Bone marrow (tissue), 2 donors: ENCODE measurements around the gene FAM149B1.
A peak's percentile ranks its signal among the peaks of the same experiment; 100 is the strongest.
"Not testable (repeated sequence)": the region's sequence is repeated elsewhere in the genome, so short reads cannot be mapped to it uniquely, and the experiment has no call there.

Experiments used
- DNase-seq, 2 donors: peaks; one replicate each; lab custom pipeline; 2025; lab: John Stamatoyannopoulos, UW

Gene FAM149B1

GRCh38 chr10:73233883-73234282, 66.0 kb downstream of the FAM149B1 start:
- DNase-seq: no peak

GRCh38 chr10:73234695-73235094, 66.8 kb downstream of the FAM149B1 start:
- DNase-seq: no peak

GRCh38 chr10:73238990-73239566, 71.2 kb downstream of the FAM149B1 start:
- no peak for DNase-seq

- DNase-seq: no peak
These were observed 72.0 kb downstream of the FAM149B1 start for GRCh38 chr10:73239908-73240307.

DNA sequence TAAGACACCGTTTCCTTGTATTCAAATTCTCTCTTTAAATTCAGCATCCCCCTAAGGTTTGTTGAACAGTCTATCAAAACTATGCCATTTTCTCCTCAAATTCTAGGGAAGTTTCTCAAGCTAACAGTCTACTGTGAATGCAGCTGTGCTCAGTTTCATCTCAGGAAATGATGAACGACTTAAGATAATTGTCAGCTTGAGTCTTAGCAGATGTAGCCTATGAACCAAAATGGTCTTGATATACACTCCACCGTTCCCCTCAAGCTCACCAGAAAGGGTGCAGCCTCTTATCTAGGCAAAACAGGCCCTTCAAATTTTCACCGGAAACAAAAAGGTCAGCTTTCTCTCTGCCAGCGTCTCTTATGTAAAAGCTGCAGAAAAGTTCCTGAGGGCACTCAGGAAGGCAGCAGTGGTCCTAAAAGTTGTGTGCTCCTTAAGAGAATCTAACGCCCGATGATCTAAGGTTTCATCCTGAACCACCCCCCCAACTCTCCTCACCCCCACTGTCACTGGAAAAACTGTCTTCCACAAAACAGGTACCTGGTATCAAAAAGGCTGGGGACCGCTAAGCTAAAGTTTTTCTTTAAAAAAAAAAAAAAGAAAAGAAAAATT, 77.1 kb downstream of the FAM149B1 start:
- peak in 1 of 2 donors; percentile 71 for DNase-seq

DNA sequence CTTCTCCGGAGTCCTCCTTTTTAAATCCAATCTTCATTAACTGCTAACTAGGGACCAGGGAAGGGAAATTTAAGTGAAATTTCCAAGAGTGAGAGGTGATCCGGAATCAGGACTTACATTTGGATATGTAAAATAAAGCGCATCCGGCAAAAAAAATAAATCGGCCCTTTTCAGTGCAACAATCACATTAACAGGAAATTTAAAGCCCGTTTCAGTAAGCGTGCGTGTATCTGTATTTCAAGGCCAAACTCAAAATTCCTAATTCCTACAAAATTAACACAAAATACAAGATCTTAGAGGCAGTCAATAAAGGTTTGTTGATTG, 78.4 kb downstream of the FAM149B1 start:
- DNase-seq: no peak

DNA sequence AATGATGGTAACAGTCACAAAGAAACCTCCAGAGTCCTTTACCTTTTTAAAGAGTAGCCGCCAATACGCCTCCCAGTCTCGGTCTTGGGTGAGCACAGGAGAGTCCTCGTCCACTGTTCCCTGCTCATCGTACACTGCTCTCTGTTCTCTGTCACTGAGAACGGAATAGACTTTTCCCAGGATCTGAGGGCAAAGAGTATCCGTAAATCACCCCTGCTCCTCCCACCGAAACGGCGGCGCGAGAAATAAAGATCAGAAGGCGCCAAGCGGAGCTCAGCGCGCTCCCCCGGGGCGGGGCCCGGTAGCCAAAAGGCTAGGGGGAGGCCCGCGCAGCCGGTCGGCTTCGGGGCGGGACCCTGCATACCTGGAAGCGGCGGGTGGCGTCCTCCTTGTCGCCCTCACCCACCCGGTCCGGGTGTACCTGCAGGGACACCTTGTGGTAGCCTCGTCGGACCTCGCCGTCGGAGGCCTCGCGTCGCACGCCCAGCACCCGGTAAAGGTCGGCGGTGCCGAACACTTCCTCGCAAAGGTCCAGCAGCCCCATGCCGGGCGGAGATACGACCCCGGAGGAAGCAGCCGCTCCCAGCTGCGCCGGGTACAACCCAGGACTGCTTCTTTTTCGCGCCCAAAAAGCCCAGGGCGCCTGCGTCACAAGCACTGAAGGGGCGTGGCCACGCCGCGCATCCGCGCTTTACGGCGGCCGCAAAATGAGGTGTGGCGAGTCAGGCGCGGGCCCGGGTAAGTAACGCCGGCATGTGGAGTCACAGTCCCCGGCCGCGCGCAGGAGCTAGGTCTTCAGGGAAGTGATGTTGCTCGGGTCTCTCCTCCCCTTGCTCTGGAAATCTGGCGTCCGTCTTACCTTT, 79.0 kb downstream of the FAM149B1 start, which contains the start of gene DNAJC9:
TSS of gene DNAJC9 (minus strand) at position 610 of the 863 bp plus-strand sequence. CDS start at position 544, 66 bp downstream.
- peak; percentile 77 to 93 for DNase-seq

- no peak for DNase-seq
These were observed 79.8 kb downstream of the FAM149B1 start for GRCh38 chr10:73247509-73248258.

GRCh38 chr10:73248259-73248724, 80.4 kb downstream of the FAM149B1 start:
- DNase-seq: no peak

DNA sequence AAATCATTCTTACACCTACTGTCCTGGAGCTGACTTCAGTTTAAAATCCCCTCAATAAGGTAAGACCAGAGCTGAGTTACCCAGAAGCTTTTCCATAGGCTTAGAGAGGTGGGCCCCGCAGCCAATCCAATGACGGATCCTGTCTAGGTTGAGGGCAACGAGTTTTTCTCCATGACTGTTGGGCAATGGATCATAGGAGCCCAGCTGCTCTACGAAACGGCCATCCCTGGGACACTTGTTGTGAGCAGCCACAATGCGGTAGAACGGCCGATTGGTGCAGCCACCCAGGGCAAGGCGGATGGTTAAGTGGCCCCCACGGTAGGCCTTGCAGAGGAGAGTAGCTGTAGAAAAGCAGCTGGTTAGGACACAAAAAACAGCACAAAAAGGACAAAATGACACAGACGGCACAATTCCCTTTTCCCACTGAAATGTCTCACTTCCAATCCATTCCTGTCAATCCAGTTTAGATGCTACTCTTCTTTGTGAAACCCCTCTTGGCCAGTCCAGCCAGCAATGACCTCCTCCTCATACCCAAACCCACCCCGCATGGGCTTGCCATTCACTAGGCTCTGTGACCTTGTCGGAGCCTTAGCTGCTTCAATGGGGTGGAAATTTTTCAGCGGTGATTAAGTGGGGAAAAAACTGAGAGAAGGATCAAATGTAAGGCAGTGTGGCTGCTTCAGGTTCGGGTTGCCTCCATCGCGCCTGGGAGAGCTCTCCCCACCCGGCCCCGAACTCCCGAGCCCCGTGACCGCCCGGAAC, 83.9 kb downstream of the FAM149B1 start:
- no peak for DNase-seq

GRCh38 chr10:73252445-73253224, 84.7 kb downstream of the FAM149B1 start, which contains the start of gene MRPS16:
MRPS16 (minus strand) TSS chr10:73252644; CDS start chr10:73252482, 162 bp downstream.
- peak; percentile 76 to 91 for DNase-seq

DNA sequence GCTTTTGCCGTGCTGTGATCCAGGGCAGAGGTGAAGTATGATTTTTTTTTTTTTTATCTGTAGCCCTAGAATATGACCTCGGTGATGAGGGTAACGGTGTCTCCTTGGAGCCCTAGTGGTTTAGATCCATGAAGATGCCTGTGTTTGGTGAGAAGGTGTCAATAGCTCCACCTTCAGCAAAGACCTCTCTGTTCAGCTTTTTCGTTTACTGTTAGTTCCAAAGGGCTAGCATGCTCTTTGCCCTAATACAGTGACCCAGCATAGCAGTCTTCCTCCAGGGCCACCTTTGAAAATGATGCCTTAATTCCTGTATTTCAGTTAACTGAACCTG, 85.3 kb downstream of the FAM149B1 start:
- DNase-seq: no peak

DNA sequence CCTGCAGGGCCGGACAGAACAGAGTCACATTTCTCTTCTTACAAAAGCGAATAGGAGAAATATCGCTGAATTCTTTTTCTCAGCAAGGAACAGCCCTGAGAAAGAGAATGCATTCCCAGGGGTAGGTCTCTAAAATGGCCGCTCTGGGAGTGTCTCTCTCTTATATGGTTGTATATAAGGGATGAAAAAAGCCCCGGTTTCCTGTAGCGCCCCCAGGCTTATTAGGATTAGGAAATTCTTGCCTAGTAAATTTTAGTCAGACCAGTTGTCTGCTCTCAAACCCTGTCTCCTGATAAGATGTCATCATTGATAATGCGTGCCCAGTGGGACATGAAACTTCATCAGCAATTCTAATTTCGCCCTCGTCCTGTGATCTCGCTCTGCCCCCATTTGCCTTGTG, 90.7 kb downstream of the FAM149B1 start:
- DNase-seq: not testable (repeated sequence)

- DNase-seq: no peak
These were observed 93.6 kb downstream of the FAM149B1 start for GRCh38 chr10:73261362-73261995.

DNA sequence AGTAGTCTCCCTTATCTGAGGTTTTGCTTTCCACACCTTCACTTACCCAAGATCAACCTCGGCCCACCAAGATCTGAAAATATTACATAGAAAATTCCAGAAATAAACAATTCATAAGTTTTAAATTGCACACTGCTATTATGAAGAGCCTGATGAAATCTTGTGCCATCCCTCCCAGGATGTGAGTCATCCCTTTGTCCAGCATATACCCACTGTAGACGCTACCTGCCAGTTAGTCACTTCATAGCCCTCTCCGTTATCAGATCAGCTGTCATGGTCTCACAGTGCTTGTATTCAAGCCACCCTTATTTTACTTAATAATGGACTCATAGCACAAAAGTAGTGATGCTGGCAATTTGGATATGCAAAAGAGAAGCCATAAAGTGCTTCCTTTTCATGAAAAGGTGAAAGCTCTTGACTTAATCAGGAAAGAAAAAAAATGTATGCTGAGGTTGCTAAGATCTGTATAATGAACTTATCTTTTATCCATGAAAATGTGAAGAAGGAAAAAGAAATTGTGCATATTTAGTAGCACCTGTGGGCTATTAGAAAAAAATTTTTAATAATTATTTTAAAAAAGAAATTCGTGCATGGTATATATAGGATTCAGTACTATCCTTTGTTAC, 94.3 kb downstream of the FAM149B1 start:
- no peak for DNase-seq

GRCh38 chr10:73262880-73263555, 95.1 kb downstream of the FAM149B1 start:
- DNase-seq: no peak

DNA sequence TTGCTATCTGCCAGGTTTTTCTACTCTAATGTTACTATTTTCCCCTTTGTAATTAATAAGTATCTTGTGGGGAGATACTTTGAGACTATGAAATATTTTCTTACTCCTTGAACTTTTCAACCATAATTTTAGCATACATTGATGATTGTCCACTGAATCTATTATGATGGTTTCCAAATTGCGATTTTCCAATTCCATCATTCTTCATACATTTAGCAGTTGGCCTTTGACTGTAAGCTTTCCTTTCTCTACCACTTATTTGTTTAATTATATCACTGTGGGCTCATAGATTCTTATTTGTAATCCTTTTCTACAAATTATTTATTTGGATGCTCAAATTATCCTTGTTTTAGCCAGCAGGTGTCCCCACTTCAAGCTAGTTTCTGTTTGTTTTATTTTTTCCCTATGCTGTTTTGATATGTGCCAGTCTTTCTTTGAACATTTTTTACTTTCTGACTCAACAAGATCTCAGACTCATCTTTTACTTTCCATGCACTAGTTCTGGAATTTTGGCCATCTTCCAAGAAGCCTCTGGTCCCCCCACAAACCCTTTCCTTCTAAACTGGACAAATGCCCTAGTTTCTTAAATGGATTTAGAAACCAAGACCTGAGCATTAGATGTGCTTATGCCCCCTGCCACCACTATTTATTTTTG, 95.9 kb downstream of the FAM149B1 start:
- DNase-seq: peak in 1 of 2 donors; percentile 4

GRCh38 chr10:73264423-73264822, 96.5 kb downstream of the FAM149B1 start:
- DNase-seq: no peak

- no peak for DNase-seq
These were observed 113.2 kb downstream of the FAM149B1 start for GRCh38 chr10:73281097-73281496.
